MM.1S (cell line): ENCODE measurements around the gene NDUFV3.
"Not testable (repeated sequence)": the region's sequence is repeated elsewhere in the genome, so short reads cannot be mapped to it uniquely, and the experiment has no call there.

Experiments used
- DNase-seq: peaks from one replicate; pipeline ENCODE4 v3.0.0-alpha.2; 2015
- H2AFZ ChIP-seq: fragments of 300-600 bp; sonication (generic); 2 replicates; pipeline ENCODE4 v1.6.0; 2016; ENCODE audit warnings: antibody characterized with exemption, low read length
- H3F3A ChIP-seq: fragments of 300-600 bp; sonication (generic); 2 replicates; pipeline ENCODE4 v1.6.1; 2016; ENCODE audit warnings: mild to moderate bottlenecking, antibody characterized with exemption, low read length, moderate library complexity, mixed read lengths; ENCODE audit not compliant: insufficient read depth
- H3K27ac ChIP-seq: fragments of 300-600 bp; sonication (generic); 2 replicates; pipeline ENCODE4 v1.5.1; 2016; ENCODE audit warnings: mild to moderate bottlenecking, low read length
- H3K27me3 ChIP-seq: fragments of 300-600 bp; sonication (generic); replicated peaks from 2 replicates; pipeline ENCODE4 v1.6.0; 2016; ENCODE audit warnings: low read length; ENCODE audit not compliant: insufficient read depth
- H3K36me3 ChIP-seq: fragments of 300-600 bp; sonication (generic); replicated peaks from 2 replicates; pipeline ENCODE4 v1.6.1; 2016; ENCODE audit warnings: mild to moderate bottlenecking, low read length, mixed read lengths; ENCODE audit not compliant: insufficient read depth
- H3K4me1 ChIP-seq: fragments of 300-600 bp; sonication (generic); 2 replicates; pipeline ENCODE4 v1.6.1; 2016; ENCODE audit warnings: low read length, mixed read lengths
- H3K4me2 ChIP-seq: fragments of 300-600 bp; sonication (generic); 2 replicates; pipeline ENCODE4 v1.6.0; 2016; ENCODE audit warnings: low read depth, low read length
- H3K4me3 ChIP-seq: fragments of 300-600 bp; sonication (generic); 2 replicates; pipeline ENCODE4 v1.5.1; 2016; ENCODE audit warnings: low read length, mixed read lengths
- H3K79me2 ChIP-seq: fragments of 300-600 bp; sonication (generic); 2 replicates; pipeline ENCODE4 v1.6.1; 2016; ENCODE audit warnings: mixed run types, low read length, mixed read lengths
- H3K9ac ChIP-seq: fragments of 300-600 bp; sonication (generic); 2 replicates; pipeline ENCODE4 v1.6.1; 2016; ENCODE audit warnings: low read length, mixed read lengths
- H3K9me2 ChIP-seq: fragments of 300-600 bp; sonication (generic); replicated peaks from 2 replicates; pipeline ENCODE4 v1.6.1; 2016; ENCODE audit warnings: mild to moderate bottlenecking, low read length, mixed read lengths; ENCODE audit not compliant: insufficient read depth
- H3K9me3 ChIP-seq: fragments of 300-600 bp; sonication (generic); replicated peaks from 2 replicates; pipeline ENCODE4 v1.6.1; 2016; ENCODE audit warnings: mild to moderate bottlenecking, low read length, mixed read lengths; ENCODE audit not compliant: insufficient read depth
- H4K20me1 ChIP-seq: fragments of 300-600 bp; sonication (generic); 2 replicates; pipeline ENCODE4 v1.6.1; 2016; ENCODE audit warnings: mild to moderate bottlenecking, low read length, moderate library complexity, mixed read lengths; ENCODE audit not compliant: insufficient read depth
- EZH2 ChIP-seq: fragments of 300-600 bp; sonication (generic); optimal IDR thresholded peaks from 2 replicates; pipeline ENCODE3; 2017; ENCODE audit warnings: low read depth, mild to moderate bottlenecking, antibody characterized with exemption, low read length, mixed read lengths
- EZH2phosphoT487 ChIP-seq: fragments of 300-600 bp; sonication (generic); IDR thresholded peaks from 2 replicates; pipeline ENCODE4 v1.6.1; 2018; ENCODE audit warnings: antibody characterized with exemption, low read length
- TF ChIP-seq, protein P1 (sequence below): fragments of 300-600 bp; sonication (generic); IDR thresholded peaks from 2 replicates; pipeline ENCODE4 v1.5.1; 2016; ENCODE audit warnings: antibody characterized with exemption, low read length, mixed read lengths

NDUFV3 gene

DNA sequence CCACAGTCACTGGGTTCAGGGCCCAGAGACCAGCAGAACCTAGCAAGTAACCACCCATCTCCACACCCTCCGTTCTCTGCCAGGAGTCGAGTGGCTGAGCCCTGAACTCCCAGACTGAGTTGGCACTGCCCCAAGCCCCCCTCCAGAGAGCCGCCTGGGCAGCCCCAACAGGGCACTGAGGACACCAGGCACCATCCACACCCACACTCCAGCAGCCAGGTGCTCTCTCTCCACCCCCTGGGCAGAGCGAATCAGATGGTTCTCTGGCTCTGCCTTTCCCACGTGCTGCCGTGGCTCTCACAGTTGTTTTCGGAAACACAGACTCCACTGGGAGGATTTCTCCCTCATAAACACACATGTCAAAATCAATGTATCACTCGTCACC is 27.3 kb upstream of the NDUFV3 start:
- Histone ChIP-seq H4K20me1 (peaks cover 67% of the 10 kb centered on the region), H3K9me3 (no peaks in the 10 kb centered on the region), H3K36me3 (peaks cover 45% of the 10 kb centered on the region), H3K27ac (no peak overlapping the region), H3K79me2 (peaks cover 94% of the 10 kb centered on the region), H3K4me2 (no peak overlapping the region), H3F3A (no peaks in the 10 kb centered on the region), H3K27me3 (no peaks in the 10 kb centered on the region), H3K4me3 (no peak overlapping the region), H3K9ac (no peak overlapping the region), H3K4me1 (no peaks in the 10 kb centered on the region), H2AFZ (no peak overlapping the region), H3K9me2 (no peaks in the 10 kb centered on the region)
- DNase-seq: no peak
- TF ChIP-seq EZH2 (no peak), EZH2phosphoT487 (no peak)
- TF ChIP-seq, protein P1, sequence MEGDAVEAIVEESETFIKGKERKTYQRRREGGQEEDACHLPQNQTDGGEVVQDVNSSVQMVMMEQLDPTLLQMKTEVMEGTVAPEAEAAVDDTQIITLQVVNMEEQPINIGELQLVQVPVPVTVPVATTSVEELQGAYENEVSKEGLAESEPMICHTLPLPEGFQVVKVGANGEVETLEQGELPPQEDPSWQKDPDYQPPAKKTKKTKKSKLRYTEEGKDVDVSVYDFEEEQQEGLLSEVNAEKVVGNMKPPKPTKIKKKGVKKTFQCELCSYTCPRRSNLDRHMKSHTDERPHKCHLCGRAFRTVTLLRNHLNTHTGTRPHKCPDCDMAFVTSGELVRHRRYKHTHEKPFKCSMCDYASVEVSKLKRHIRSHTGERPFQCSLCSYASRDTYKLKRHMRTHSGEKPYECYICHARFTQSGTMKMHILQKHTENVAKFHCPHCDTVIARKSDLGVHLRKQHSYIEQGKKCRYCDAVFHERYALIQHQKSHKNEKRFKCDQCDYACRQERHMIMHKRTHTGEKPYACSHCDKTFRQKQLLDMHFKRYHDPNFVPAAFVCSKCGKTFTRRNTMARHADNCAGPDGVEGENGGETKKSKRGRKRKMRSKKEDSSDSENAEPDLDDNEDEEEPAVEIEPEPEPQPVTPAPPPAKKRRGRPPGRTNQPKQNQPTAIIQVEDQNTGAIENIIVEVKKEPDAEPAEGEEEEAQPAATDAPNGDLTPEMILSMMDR: no peak

DNA sequence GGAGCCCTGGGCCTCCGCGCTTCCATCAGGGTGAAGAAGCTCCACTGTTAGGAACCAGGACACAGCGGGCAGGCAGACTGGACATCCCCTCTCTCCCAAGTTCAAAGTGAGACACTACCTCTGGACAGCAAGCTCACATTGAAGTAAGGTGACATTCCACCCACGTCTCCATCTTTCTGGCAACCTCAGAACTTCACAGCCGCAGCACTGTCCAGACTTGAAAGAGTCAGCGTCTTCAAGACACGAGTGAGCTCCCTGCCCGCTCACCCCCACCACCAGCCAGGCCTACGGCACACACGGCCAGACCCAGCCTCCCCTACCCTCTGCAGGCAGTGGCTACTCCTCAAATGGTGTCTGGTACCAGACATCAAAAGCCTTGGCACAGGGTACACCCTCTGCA is 24.9 kb upstream of the NDUFV3 start:
- no peaks in the 10 kb centered on the region for H3K27me3 ChIP-seq
- no peaks in the 10 kb centered on the region for H3F3A ChIP-seq
- no peaks in the 10 kb centered on the region for H3K9me3 ChIP-seq
- TF ChIP-seq EZH2phosphoT487 (no peak), EZH2 (no peak)
- H3K79me2 ChIP-seq: peaks cover 97% of the 10 kb centered on the region
- H4K20me1 ChIP-seq: peaks cover 53% of the 10 kb centered on the region
- no peaks in the 10 kb centered on the region for H3K9me2 ChIP-seq
- H3K4me1 ChIP-seq: no peaks in the 10 kb centered on the region
- DNase-seq: no peak
- H2AFZ ChIP-seq: no peak overlapping the region
- H3K27ac ChIP-seq: no peak overlapping the region
- H3K9ac ChIP-seq: no peak overlapping the region
- H3K36me3 ChIP-seq: peaks cover 48% of the 10 kb centered on the region
- H3K4me2 ChIP-seq: no peak overlapping the region
- H3K4me3 ChIP-seq: no peak overlapping the region

DNA sequence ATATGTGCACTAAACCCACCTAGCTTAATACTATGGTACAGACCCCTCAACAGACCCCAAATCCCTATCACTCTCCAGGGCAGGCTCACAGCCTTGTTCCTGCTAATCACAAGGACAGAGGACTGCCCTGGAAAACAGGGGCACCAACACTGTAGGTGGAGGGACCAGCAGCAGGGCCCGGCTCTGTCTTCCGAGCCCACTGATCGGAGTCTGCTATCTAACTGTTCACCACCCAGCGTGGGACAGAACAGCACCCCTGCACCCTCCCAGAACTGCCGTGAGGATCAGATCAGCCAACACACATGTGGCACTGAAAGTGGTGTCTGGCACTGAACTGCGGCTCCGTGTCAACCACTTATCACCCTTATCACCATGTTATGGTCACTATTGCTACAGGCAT is 20.0 kb upstream of the NDUFV3 start:
- H3F3A ChIP-seq: no peaks in the 10 kb centered on the region
- H3K79me2 ChIP-seq: peaks cover 91% of the 10 kb centered on the region
- H3K4me1 ChIP-seq: no peaks in the 10 kb centered on the region
- no peak overlapping the region for H3K27ac ChIP-seq
- DNase-seq: no peak
- H3K9me3 ChIP-seq: no peaks in the 10 kb centered on the region
- peaks cover 15% of the 10 kb centered on the region; the same call in 1 of the 2 replicates for H4K20me1 ChIP-seq
- no peak overlapping the region for H3K4me3 ChIP-seq
- H3K36me3 ChIP-seq: peaks cover 43% of the 10 kb centered on the region
- no peak overlapping the region for H2AFZ ChIP-seq
- TF ChIP-seq, protein P1: no peak
- TF ChIP-seq EZH2phosphoT487 (no peak), EZH2 (no peak)
- no peak overlapping the region for H3K4me2 ChIP-seq
- H3K9me2 ChIP-seq: no peaks in the 10 kb centered on the region
- no peaks in the 10 kb centered on the region for H3K27me3 ChIP-seq
- H3K9ac ChIP-seq: no peak overlapping the region

DNA sequence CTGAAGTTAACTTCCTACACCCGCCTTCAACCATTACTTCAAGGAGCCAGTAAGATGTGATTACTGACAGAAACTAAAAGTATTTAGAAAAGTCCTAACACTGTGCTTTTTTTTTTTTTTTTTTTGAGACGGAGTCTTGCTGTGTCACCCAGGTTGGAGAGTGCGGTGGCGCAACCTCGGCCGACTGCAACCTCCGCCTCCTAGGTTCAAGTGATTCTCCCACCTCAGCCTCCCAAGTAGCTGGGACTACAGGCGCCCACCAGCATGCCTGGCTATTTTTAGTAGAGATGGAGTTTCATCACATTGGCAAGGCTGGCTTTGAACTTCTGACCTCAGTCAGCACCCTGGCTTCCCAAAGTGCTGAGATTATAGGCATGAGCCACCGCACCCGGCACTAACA is 17.3 kb upstream of the NDUFV3 start:
- H4K20me1 ChIP-seq, H3K9ac ChIP-seq, H3K4me1 ChIP-seq, H3K4me2 ChIP-seq, H3F3A ChIP-seq, H2AFZ ChIP-seq, H3K27ac ChIP-seq, H3K4me3 ChIP-seq, H3K27me3 ChIP-seq, DNase-seq, H3K9me3 ChIP-seq, H3K9me2 ChIP-seq: not testable (repeated sequence)
- peaks cover 30% of the 10 kb centered on the region for H3K36me3 ChIP-seq
- peaks cover 86% of the 10 kb centered on the region for H3K79me2 ChIP-seq
